Neural cell (in vitro differentiated cells): Measurements from ENCODE around the gene SPSB3. TPM values are rescaled to one million over a fixed set of nuclear protein-coding genes. Genes with fewer than 3 reads are reported as not detected.

ENCODE experiments used
- H2AFZ ChIP-seq: fragments of 200-600, 300-800 bp; sonication (generic), shearing (Covaris generic); 2 replicates; pipeline ENCODE4 v1.6.0; 2014; ENCODE audit warnings: low read depth, mild to moderate bottlenecking, antibody characterized with exemption, low read length, moderate library complexity
- H3F3A ChIP-seq: fragments of 200-600 bp; shearing (Covaris generic); 2 replicates; pipeline ENCODE4 v1.6.1; 2016; ENCODE audit warnings: mild to moderate bottlenecking, moderate library complexity, mixed read lengths, antibody characterized with exemption, low read length; ENCODE audit not compliant: insufficient read depth, poor library complexity, severe bottlenecking
- H3K27ac ChIP-seq: fragments of 200-600, 300-800 bp; sonication (generic), shearing (Covaris generic); 2 replicates; pipeline ENCODE4 v1.5.1; 2014; ENCODE audit warnings: mild to moderate bottlenecking, low read length, moderate library complexity
- H3K27me3 ChIP-seq: fragments of 300-800, 200-600 bp; sonication (generic), shearing (Covaris generic); 2 replicates; pipeline ENCODE4 v1.6.0; 2014; ENCODE audit warnings: mild to moderate bottlenecking, low read depth, low read length, moderate library complexity; ENCODE audit not compliant: insufficient read depth
- H3K36me3 ChIP-seq: fragments of 300-800, 200-600 bp; sonication (generic), shearing (Covaris generic); 2 replicates; pipeline ENCODE4 v1.5.1; 2014; ENCODE audit warnings: mild to moderate bottlenecking, antibody characterized with exemption, low read length, moderate library complexity; ENCODE audit not compliant: insufficient read depth
- H3K4me2 ChIP-seq: fragments of 300-800, 200-600 bp; sonication (generic), shearing (Covaris generic); 2 replicates; pipeline ENCODE4 v1.6.0; 2014; ENCODE audit warnings: mild to moderate bottlenecking, low read length
- H3K4me3 ChIP-seq: fragments of 300-800, 200-600 bp; sonication (generic), shearing (Covaris generic); 2 replicates; pipeline ENCODE4 v1.5.1; 2014; ENCODE audit warnings: mild to moderate bottlenecking, low read length, moderate library complexity
- H3K79me2 ChIP-seq: fragments of 200-600 bp; shearing (Covaris generic); replicated peaks from 2 replicates; pipeline ENCODE4 v1.6.0; 2014; ENCODE audit warnings: mild to moderate bottlenecking, low read length, moderate library complexity; ENCODE audit not compliant: insufficient read depth
- H3K9ac ChIP-seq: fragments of 300-800, 200-600 bp; sonication (generic), shearing (Covaris generic); 2 replicates; pipeline ENCODE4 v1.6.1; 2016; ENCODE audit warnings: mild to moderate bottlenecking, low read length, mixed read lengths
- H3K9me2 ChIP-seq: fragments of 200-600 bp; shearing (Covaris generic); 2 replicates; pipeline ENCODE4 v1.6.1; 2016; ENCODE audit warnings: mild to moderate bottlenecking, low read length, mixed read lengths; ENCODE audit not compliant: insufficient read depth
- H3K9me3 ChIP-seq: fragments of 200-600, 300-800 bp; sonication (generic), shearing (Covaris generic); 2 replicates; pipeline ENCODE4 v1.6.1; 2016; ENCODE audit warnings: mild to moderate bottlenecking, mixed run types, low read length, moderate library complexity, mixed read lengths
- H4K20me1 ChIP-seq: fragments of 200-600 bp; shearing (Covaris generic); 2 replicates; pipeline ENCODE4 v1.6.1; 2016; ENCODE audit warnings: mild to moderate bottlenecking, mixed run types; ENCODE audit not compliant: insufficient read depth
- CTCF ChIP-seq: fragments of 450-650 bp; IDR thresholded peaks from 2 replicates; pipeline ENCODE4 v1.5.1; 2014; ENCODE audit warnings: antibody characterized with exemption, mild to moderate bottlenecking, moderate library complexity; ENCODE audit not compliant: poor library complexity, severe bottlenecking
- EP300 ChIP-seq: fragments of 450-650 bp; conservative IDR thresholded peaks from 2 replicates; pipeline ENCODE4 v1.6.1; 2014; ENCODE audit warnings: antibody characterized with exemption, mild to moderate bottlenecking, moderate library complexity; ENCODE audit not compliant: poor library complexity, severe bottlenecking
- EZH2 ChIP-seq: fragments of 200-600, 300-800 bp; shearing (Covaris generic), sonication (generic); IDR thresholded peaks from 2 replicates; pipeline ENCODE4 v1.6.1; 2014; ENCODE audit warnings: antibody characterized with exemption, low read length, borderline replicate concordance, mild to moderate bottlenecking; ENCODE audit not compliant: insufficient read depth, poor library complexity, severe bottlenecking
- MXI1 ChIP-seq: fragments of 450-650 bp; conservative IDR thresholded peaks from 2 replicates; pipeline ENCODE4 v1.6.1; 2014; ENCODE audit warnings: antibody characterized with exemption, mild to moderate bottlenecking; ENCODE audit not compliant: poor library complexity, severe bottlenecking
- POLR2AphosphoS5 ChIP-seq: IDR thresholded peaks from 2 replicates; pipeline ENCODE4 v1.6.1; 2012
- RAD21 ChIP-seq: fragments of 450-650 bp; conservative IDR thresholded peaks from 2 replicates; pipeline ENCODE4 v1.6.1; 2014; ENCODE audit warnings: antibody characterized with exemption, mild to moderate bottlenecking, moderate library complexity
- SMC3 ChIP-seq: fragments of 450-650 bp; conservative IDR thresholded peaks from 2 replicates; pipeline ENCODE4 v1.6.1; 2014; ENCODE audit warnings: antibody characterized with exemption, mild to moderate bottlenecking, moderate library complexity; ENCODE audit not compliant: poor library complexity
- TAF1 ChIP-seq: IDR thresholded peaks from 2 replicates; pipeline ENCODE4 v1.6.1; 2012; ENCODE audit warnings: low read depth
- polyA plus RNA-seq: library from polyadenylated mRNA; depleted of rRNA; stranded (reverse); fragments of >200 nt; gene quantifications from 2 replicates; pipeline ENCODE4 v1.2.3, GENCODE V29; 2014
- TF ChIP-seq, protein P1 (sequence below): IDR thresholded peaks from 2 replicates; pipeline ENCODE4 v1.6.1; 2012; ENCODE audit warnings: borderline replicate concordance

SPSB3 gene
- polyA plus RNA-seq, 1 donor from 2014 or later, result 315 TPM

- H2AFZ ChIP-seq, result no peak overlapping the region
- H3K9me2 ChIP-seq, result no peaks in the 10 kb centered on the region
- H3K4me3 ChIP-seq, result no peak overlapping the region
- H3K4me2 ChIP-seq, result no peak overlapping the region
- no peaks in the 10 kb centered on the region for H3K27me3 ChIP-seq
- no peak for TF ChIP-seq TAF1
- TF ChIP-seq, protein P1, sequence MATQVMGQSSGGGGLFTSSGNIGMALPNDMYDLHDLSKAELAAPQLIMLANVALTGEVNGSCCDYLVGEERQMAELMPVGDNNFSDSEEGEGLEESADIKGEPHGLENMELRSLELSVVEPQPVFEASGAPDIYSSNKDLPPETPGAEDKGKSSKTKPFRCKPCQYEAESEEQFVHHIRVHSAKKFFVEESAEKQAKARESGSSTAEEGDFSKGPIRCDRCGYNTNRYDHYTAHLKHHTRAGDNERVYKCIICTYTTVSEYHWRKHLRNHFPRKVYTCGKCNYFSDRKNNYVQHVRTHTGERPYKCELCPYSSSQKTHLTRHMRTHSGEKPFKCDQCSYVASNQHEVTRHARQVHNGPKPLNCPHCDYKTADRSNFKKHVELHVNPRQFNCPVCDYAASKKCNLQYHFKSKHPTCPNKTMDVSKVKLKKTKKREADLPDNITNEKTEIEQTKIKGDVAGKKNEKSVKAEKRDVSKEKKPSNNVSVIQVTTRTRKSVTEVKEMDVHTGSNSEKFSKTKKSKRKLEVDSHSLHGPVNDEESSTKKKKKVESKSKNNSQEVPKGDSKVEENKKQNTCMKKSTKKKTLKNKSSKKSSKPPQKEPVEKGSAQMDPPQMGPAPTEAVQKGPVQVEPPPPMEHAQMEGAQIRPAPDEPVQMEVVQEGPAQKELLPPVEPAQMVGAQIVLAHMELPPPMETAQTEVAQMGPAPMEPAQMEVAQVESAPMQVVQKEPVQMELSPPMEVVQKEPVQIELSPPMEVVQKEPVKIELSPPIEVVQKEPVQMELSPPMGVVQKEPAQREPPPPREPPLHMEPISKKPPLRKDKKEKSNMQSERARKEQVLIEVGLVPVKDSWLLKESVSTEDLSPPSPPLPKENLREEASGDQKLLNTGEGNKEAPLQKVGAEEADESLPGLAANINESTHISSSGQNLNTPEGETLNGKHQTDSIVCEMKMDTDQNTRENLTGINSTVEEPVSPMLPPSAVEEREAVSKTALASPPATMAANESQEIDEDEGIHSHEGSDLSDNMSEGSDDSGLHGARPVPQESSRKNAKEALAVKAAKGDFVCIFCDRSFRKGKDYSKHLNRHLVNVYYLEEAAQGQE, result no peak
- no peak for TF ChIP-seq EP300
- no peak for TF ChIP-seq MXI1
- TF ChIP-seq RAD21, result no peak
- TF ChIP-seq SMC3, result no peak
- H3F3A ChIP-seq, result no peaks in the 10 kb centered on the region
- no peaks in the 10 kb centered on the region for H3K9me3 ChIP-seq
- H3K27ac ChIP-seq, result no peak overlapping the region
- H4K20me1 ChIP-seq, result no peaks in the 10 kb centered on the region
- H3K79me2 ChIP-seq, result peaks cover 16% of the 10 kb centered on the region
- no peaks in the 10 kb centered on the region for H3K36me3 ChIP-seq
- no peak overlapping the region for H3K9ac ChIP-seq
These were observed 4.6 kb upstream of the SPSB3 start for GRCh38 chr16:1787056-1787321.

GRCh38 chr16:1786242-1787055 is 4.1 kb upstream of the SPSB3 start:
- no peak overlapping the region for H3K4me3 ChIP-seq
- H3F3A ChIP-seq, result no peaks in the 10 kb centered on the region
- H3K79me2 ChIP-seq, result peaks cover 21% of the 10 kb centered on the region
- no peaks in the 10 kb centered on the region for H3K9me3 ChIP-seq
- H3K27ac ChIP-seq, result no peak overlapping the region
- peaks cover under 1% of the 10 kb centered on the region for H4K20me1 ChIP-seq
- H2AFZ ChIP-seq, result no peak overlapping the region
- no peaks in the 10 kb centered on the region for H3K9me2 ChIP-seq
- no peaks in the 10 kb centered on the region for H3K36me3 ChIP-seq
- no peak overlapping the region for H3K9ac ChIP-seq
- no peaks in the 10 kb centered on the region for H3K27me3 ChIP-seq
- TF ChIP-seq CTCF (no peak), TAF1 (no peak)
- no peak overlapping the region for H3K4me2 ChIP-seq

DNA sequence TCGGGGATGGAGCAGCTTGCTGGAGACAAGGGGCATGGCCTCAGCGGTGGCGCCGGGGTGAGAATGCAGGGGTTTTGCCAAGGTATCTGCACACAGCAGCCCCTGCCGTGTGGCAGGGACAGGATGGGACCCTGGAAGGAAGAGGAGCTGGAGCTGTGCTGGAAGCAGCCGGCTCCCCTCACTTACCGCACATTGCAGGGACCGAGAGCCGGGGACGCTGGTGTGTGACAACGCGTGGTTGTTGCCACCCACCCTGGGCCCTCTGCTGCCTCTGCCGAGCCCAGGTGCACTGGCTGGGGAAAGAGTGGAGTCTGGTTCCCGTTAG is 3.4 kb upstream of the SPSB3 start:
- peaks cover 6% of the 10 kb centered on the region for H4K20me1 ChIP-seq
- H3K27me3 ChIP-seq, result no peaks in the 10 kb centered on the region
- no peaks in the 10 kb centered on the region for H3K9me3 ChIP-seq
- no peak overlapping the region for H3K4me3 ChIP-seq
- TF ChIP-seq TAF1 (no peak), CTCF (no peak), RAD21 (no peak), EZH2 (no peak), SMC3 (no peak), EP300 (no peak), POLR2AphosphoS5 (no peak), MXI1 (no peak)
- TF ChIP-seq, protein P1, result no peak
- H3K79me2 ChIP-seq, result peaks cover 28% of the 10 kb centered on the region
- no peaks in the 10 kb centered on the region for H3F3A ChIP-seq
- no peaks in the 10 kb centered on the region for H3K36me3 ChIP-seq
- H3K9me2 ChIP-seq, result no peaks in the 10 kb centered on the region
- no peak overlapping the region for H3K27ac ChIP-seq
- H3K4me2 ChIP-seq, result no peak overlapping the region
- H2AFZ ChIP-seq, result no peak overlapping the region
- H3K9ac ChIP-seq, result no peak overlapping the region
